B cell (primary cell): ENCODE data around the gene SLC30A7.

Experiments used
- EZH2 ChIP-seq: IDR thresholded peaks from 2 replicates; pipeline ENCODE4 v1.6.1; 2012; ENCODE audit warnings: borderline replicate concordance, low read depth, mild to moderate bottlenecking, moderate library complexity, low read length; ENCODE audit not compliant: insufficient read depth, poor library complexity, severe bottlenecking
- TF ChIP-seq, protein P1 (sequence below): fragments of 200-600 bp; IDR thresholded peaks from one replicate; pipeline ENCODE4 v1.8.0; 2022; ENCODE audit warnings: antibody characterized with exemption, mild to moderate bottlenecking

DNA sequence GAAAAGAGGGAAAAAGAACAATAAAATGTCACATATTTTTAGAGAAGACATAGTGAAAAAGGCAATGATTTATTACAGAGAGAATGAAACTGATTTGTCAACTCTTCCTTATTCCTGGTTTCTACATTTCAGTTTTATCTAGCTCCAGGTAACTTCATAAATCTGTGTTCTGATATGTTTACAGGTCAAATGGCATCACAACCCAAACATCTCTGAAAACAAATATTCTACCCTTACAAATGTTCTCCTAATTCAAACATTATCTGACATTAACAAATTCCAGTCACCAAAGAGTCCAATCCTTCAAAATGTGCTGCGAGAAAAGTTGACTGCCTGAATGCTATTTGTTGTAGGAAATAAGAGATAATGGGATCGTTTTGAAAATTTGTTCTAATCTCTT is 21.5 kb upstream of the SLC30A7 start:
- TF ChIP-seq EZH2 = no peak
- TF ChIP-seq, protein P1, sequence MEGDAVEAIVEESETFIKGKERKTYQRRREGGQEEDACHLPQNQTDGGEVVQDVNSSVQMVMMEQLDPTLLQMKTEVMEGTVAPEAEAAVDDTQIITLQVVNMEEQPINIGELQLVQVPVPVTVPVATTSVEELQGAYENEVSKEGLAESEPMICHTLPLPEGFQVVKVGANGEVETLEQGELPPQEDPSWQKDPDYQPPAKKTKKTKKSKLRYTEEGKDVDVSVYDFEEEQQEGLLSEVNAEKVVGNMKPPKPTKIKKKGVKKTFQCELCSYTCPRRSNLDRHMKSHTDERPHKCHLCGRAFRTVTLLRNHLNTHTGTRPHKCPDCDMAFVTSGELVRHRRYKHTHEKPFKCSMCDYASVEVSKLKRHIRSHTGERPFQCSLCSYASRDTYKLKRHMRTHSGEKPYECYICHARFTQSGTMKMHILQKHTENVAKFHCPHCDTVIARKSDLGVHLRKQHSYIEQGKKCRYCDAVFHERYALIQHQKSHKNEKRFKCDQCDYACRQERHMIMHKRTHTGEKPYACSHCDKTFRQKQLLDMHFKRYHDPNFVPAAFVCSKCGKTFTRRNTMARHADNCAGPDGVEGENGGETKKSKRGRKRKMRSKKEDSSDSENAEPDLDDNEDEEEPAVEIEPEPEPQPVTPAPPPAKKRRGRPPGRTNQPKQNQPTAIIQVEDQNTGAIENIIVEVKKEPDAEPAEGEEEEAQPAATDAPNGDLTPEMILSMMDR = no peak
